Endothelial cell of umbilical vein (primary cell): Measurements from ENCODE around the gene TMPRSS6. TPM values are rescaled to one million over a fixed set of nuclear protein-coding genes. Genes with fewer than 3 reads are reported as not detected.

Experiments used
- BruUV-seq: library from RNA; stranded (reverse); fragments of 400-500 nt; replicated peaks from 2 replicates; lab custom pipeline; 2021; lab: Mats Ljungman, UMichigan
- CTCF ChIA-PET: fragments of 300-600, 350-600 bp; sonication (Branson Sonifier 250); formaldehyde crosslinking; loops from one replicate; lab custom pipeline; 2021; ENCODE audit warnings: antibody characterized with exemption, inconsistent platforms; lab: Charles Lee
- POLR2A ChIA-PET: fragments of 300-600, 350-600 bp; sonication (Branson Sonifier 250); formaldehyde crosslinking; loops from one replicate; lab custom pipeline; 2021; ENCODE audit warnings: antibody characterized with exemption, inconsistent platforms; lab: Charles Lee
- DNase-seq: peaks from one replicate; pipeline ENCODE4 v3.0.0-alpha.2; 2011; ENCODE audit warnings: low read depth, low spot score
- FAIRE-seq: peaks from 2 replicates; lab custom pipeline; 2011; peaks lifted over from hg19 to GRCh38; lab: Jason Lieb, UNC
- H2AFZ ChIP-seq: 2 replicates; pipeline ENCODE4 v1.6.0; 2012; ENCODE audit warnings: low read depth, low read length, control low read depth, inconsistent platforms
- H3K27ac ChIP-seq: 2 replicates; pipeline ENCODE4 v1.5.1; 2011; ENCODE audit warnings: low read depth, mild to moderate bottlenecking, control low read depth, low read length, moderate library complexity; ENCODE audit not compliant: insufficient read depth
- H3K27me3 ChIP-seq, 2 experiments: 2 replicates each; pipeline versions ENCODE4 v1.6.0 to v1.6.1; 2011; ENCODE audit warnings: low read length in 2 of 2, mixed read lengths in 1 of 2; ENCODE audit not compliant: control insufficient read depth in 2 of 2, insufficient read depth in 2 of 2
- H3K36me3 ChIP-seq, 2 experiments: 2 replicates in 1 of 2; 3 replicates in 1 of 2; pipeline ENCODE4 v1.5.1; 2011; ENCODE audit warnings: low read length in 2 of 2, mild to moderate bottlenecking in 1 of 2, moderate library complexity in 1 of 2; ENCODE audit not compliant: control insufficient read depth in 2 of 2, insufficient read depth in 2 of 2; ENCODE audit errors: extremely low read depth in 1 of 2
- H3K4me1 ChIP-seq: 3 replicates; pipeline ENCODE4 v1.5.1; 2011; ENCODE audit warnings: mild to moderate bottlenecking, low read length; ENCODE audit not compliant: control insufficient read depth, insufficient read depth; ENCODE audit errors: extremely low read depth
- H3K4me2 ChIP-seq: 2 replicates; pipeline ENCODE4 v1.6.1; 2011; ENCODE audit warnings: low read length, control low read depth, mixed read lengths; ENCODE audit not compliant: insufficient read depth
- H3K4me3 ChIP-seq, 3 experiments: fragments of 200-600 bp in 1 of 3; sonication (generic), shearing (Covaris generic) in 1 of 3; replicated peaks in 1 of 3; 2 replicates each; pipeline ENCODE4 v1.5.1; 2011 to 2016; ENCODE audit warnings: control low read depth in 3 of 3, low read length in 3 of 3, mild to moderate bottlenecking in 2 of 3, inconsistent platforms in 1 of 3, low read depth in 1 of 3, moderate library complexity in 1 of 3; ENCODE audit not compliant: insufficient read depth in 1 of 3
- H3K79me2 ChIP-seq: 2 replicates; pipeline ENCODE4 v1.6.0; 2012; ENCODE audit warnings: low read length, inconsistent platforms; ENCODE audit not compliant: control insufficient read depth, insufficient read depth
- H3K9ac ChIP-seq: replicated peaks from 2 replicates; pipeline ENCODE3; 2011; ENCODE audit warnings: low read length, control low read depth; ENCODE audit not compliant: insufficient read depth; ENCODE audit errors: extremely low read depth
- H3K9me1 ChIP-seq: replicated peaks from 3 replicates; pipeline ENCODE4 v1.6.0; 2011; ENCODE audit warnings: mild to moderate bottlenecking, low read length; ENCODE audit not compliant: control insufficient read depth, insufficient read depth; ENCODE audit errors: extremely low read depth
- H3K9me3 ChIP-seq: replicated peaks from 2 replicates; pipeline ENCODE4 v1.5.1; 2012; ENCODE audit warnings: low read length, inconsistent platforms; ENCODE audit not compliant: control insufficient read depth, insufficient read depth
- H4K20me1 ChIP-seq: replicated peaks from 2 replicates; pipeline ENCODE3; 2011; ENCODE audit warnings: mild to moderate bottlenecking, low read length; ENCODE audit not compliant: control insufficient read depth, insufficient read depth; ENCODE audit errors: extremely low read depth
- EZH2 ChIP-seq: IDR thresholded peaks from 2 replicates; pipeline ENCODE4 v1.6.1; 2012; ENCODE audit warnings: borderline replicate concordance, low read depth, mild to moderate bottlenecking, moderate library complexity, low read length, inconsistent platforms; ENCODE audit not compliant: severe bottlenecking
- FOS ChIP-seq: IDR thresholded peaks from 2 replicates; pipeline ENCODE4 v1.6.1; 2011; ENCODE audit warnings: mild to moderate bottlenecking, low read length, moderate library complexity, borderline replicate concordance; ENCODE audit not compliant: insufficient read depth
- GATA2 ChIP-seq: IDR thresholded peaks from 2 replicates; pipeline ENCODE4 v1.7.0; 2011; ENCODE audit warnings: low read depth, mild to moderate bottlenecking, moderate library complexity, mixed read lengths, low read length; ENCODE audit not compliant: insufficient read length, insufficient read depth
- JUN ChIP-seq: IDR thresholded peaks from 2 replicates; pipeline ENCODE4 v1.6.1; 2011; ENCODE audit warnings: borderline replicate concordance, low read depth; ENCODE audit not compliant: insufficient read length, insufficient read depth
- MYC ChIP-seq: IDR thresholded peaks from one replicate; pipeline ENCODE4 v1.6.1; 2011; ENCODE audit warnings: mild to moderate bottlenecking, low read depth, low read length
- POLR2A ChIP-seq: IDR thresholded peaks from 2 replicates; pipeline ENCODE4 v1.6.1; 2012; ENCODE audit warnings: low read depth, mild to moderate bottlenecking, control low read depth, low read length
- POLR2AphosphoS5 ChIP-seq: IDR thresholded peaks from 2 replicates; pipeline ENCODE4 v1.6.1; 2012; ENCODE audit warnings: low read depth, mild to moderate bottlenecking, control low read depth, low read length, moderate library complexity; ENCODE audit not compliant: insufficient read depth
- dilution Hi-C: fragments of 300-500 bp; cut with MboI; formaldehyde crosslinking; loops from one replicate; pipeline ENCODE4 v1.15.0; 2019; ENCODE audit warnings: low sequenced_read_pairs; ENCODE audit not compliant: extremely low pct_ligation_motif_present
- intact Hi-C: fragments of 100-400 bp; cut with micrococcal nuclease; formaldehyde crosslinking; loops from one replicate; pipeline ENCODE4 v1.10.0; 2022
- polyA plus RNA-seq, 4 experiments: library from polyadenylated mRNA; depleted of rRNA in 3 of 4; stranded (reverse) in 3 of 4; unstranded in 1 of 4; fragments of >200 nt; gene quantifications; 2 replicates each; pipeline versions ENCODE4 v1.2.1 to v1.2.3, GENCODE V29; 2011 to 2012; ENCODE audit warnings: missing spikeins in 1 of 4
- total RNA-seq: library from RNA; stranded (reverse); gene quantifications from 2 replicates; pipeline ENCODE4 v1.2.3, GENCODE V29; 2021
- TF ChIP-seq, protein P1 (sequence below), 2 donors: IDR thresholded peaks; 1 replicate in 1 of 2; 2 replicates in 1 of 2; pipeline ENCODE4 v1.5.1; 2011; ENCODE audit warnings: low read length in 2 of 2, mild to moderate bottlenecking in 2 of 2, moderate library complexity in 2 of 2, control low read depth in 1 of 2, inconsistent platforms in 1 of 2, low read depth in 1 of 2; ENCODE audit not compliant: insufficient read depth in 1 of 2; ENCODE audit errors: extremely low read depth in 1 of 2
- TF ChIP-seq, protein P2 (sequence below): IDR thresholded peaks from 2 replicates; pipeline ENCODE4 v1.6.1; 2011; ENCODE audit not compliant: insufficient read depth, insufficient read length

TMPRSS6 gene
- total and polyA plus RNA-seq, 2 donors (not counting 3 experiments of a cell fraction or from before 2014, with no cell fraction given) = not detected

DNA sequence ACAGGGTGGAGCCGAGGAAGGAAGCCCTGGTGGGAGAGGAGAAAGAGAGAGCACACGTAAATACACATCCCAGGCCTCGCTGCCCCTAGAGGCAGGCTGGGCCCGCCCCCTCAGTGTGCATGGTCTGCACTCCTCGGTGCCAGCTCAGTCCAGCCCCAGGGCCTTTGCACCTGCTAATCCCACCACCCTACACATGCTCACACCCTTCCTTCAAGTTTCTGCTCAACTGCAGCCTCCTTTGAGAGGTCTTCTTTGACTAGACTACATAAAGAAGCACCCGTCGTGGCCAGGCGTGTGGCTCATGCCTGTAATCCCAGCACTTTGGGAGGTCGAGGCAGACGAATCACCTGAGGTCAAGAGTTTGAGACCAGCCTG is 34.7 kb upstream of the TMPRSS6 start:
- TF ChIP-seq, protein P1, sequence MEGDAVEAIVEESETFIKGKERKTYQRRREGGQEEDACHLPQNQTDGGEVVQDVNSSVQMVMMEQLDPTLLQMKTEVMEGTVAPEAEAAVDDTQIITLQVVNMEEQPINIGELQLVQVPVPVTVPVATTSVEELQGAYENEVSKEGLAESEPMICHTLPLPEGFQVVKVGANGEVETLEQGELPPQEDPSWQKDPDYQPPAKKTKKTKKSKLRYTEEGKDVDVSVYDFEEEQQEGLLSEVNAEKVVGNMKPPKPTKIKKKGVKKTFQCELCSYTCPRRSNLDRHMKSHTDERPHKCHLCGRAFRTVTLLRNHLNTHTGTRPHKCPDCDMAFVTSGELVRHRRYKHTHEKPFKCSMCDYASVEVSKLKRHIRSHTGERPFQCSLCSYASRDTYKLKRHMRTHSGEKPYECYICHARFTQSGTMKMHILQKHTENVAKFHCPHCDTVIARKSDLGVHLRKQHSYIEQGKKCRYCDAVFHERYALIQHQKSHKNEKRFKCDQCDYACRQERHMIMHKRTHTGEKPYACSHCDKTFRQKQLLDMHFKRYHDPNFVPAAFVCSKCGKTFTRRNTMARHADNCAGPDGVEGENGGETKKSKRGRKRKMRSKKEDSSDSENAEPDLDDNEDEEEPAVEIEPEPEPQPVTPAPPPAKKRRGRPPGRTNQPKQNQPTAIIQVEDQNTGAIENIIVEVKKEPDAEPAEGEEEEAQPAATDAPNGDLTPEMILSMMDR (IDR thresholded peaks at IDR 0.05; ENCODE audit: extremely low read depth in 1 of 2, insufficient read depth in 1 of 2, low read depth in 1 of 2, low read length in 2 of 2) = no peak
- TF ChIP-seq FOS (no peak), GATA2 (no peak), POLR2A (no peak), POLR2AphosphoS5 (no peak), EZH2 (no peak), JUN (no peak), MYC (no peak)
- TF ChIP-seq, protein P2, sequence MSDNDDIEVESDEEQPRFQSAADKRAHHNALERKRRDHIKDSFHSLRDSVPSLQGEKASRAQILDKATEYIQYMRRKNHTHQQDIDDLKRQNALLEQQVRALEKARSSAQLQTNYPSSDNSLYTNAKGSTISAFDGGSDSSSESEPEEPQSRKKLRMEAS = no peak
- ChIA-PET CTCF (interaction anchor here (1.0 kb wide), 1 partner anchor 64 kb away, joined by 3 read pairs; no protein-coding TSS in a partner anchor), POLR2A (no interaction called here)
- no TSS peak for BruUV-seq
- no peak overlapping the region for H3K27ac ChIP-seq
- no peaks in the 10 kb centered on the region for H3K4me1 ChIP-seq
- intact Hi-C loops = no loop called here
- H3K79me2 ChIP-seq = no peaks in the 10 kb centered on the region
- peaks cover 0 to 2% of the 10 kb centered on the region in 2 experiments for H3K27me3 ChIP-seq
- no peaks in the 10 kb centered on the region for H3K9me3 ChIP-seq
- H3K4me3 ChIP-seq = no peak overlapping the region
- no peaks in the 10 kb centered on the region for H3K9me1 ChIP-seq
- H2AFZ ChIP-seq = no peak overlapping the region
- H3K36me3 ChIP-seq = no peaks in the 10 kb centered on the region
- H3K4me2 ChIP-seq = no peak overlapping the region
- H4K20me1 ChIP-seq = no peaks in the 10 kb centered on the region
- no peak overlapping the region for H3K9ac ChIP-seq
- DNase-seq (no peak), FAIRE-seq (no peak)
- dilution Hi-C loops = no loop called here
